HepG2 (cell line): ENCODE measurements around the gene RGS11. TPM values are rescaled to one million over a fixed set of nuclear protein-coding genes. Genes with fewer than 3 reads are reported as not detected.

Experiments used
- ARID4A ChIP-seq: sonication (generic); formaldehyde crosslinking; IDR thresholded peaks from 2 replicates; pipeline ENCODE4 v1.5.0; 2020; ENCODE audit warnings: mild to moderate bottlenecking, missing genetic modification reagents, borderline replicate concordance
- BATF2 ChIP-seq: sonication (generic); formaldehyde crosslinking; IDR thresholded peaks from 2 replicates; pipeline ENCODE4 v1.8.0; 2022; ENCODE audit warnings: mild to moderate bottlenecking, missing genetic modification reagents, moderate library complexity
- MNT ChIP-seq: fragments of 450-650 bp; IDR thresholded peaks from 2 replicates; pipeline ENCODE4 v1.6.1; 2016
- ZNF780A ChIP-seq: sonication (generic); formaldehyde crosslinking; IDR thresholded peaks from 2 replicates; pipeline ENCODE4 v1.8.0; 2022; ENCODE audit warnings: mild to moderate bottlenecking, missing genetic modification reagents, moderate library complexity
- polyA plus RNA-seq, 8 experiments: library from polyadenylated mRNA; depleted of rRNA in 3 of 8; stranded (reverse) in 7 of 8; unstranded in 1 of 8; fragments of >200 nt; fragmentation: Illumina TruSeq in 4 of 8; extraction: Trizol in 4 of 8; gene quantifications; 2 replicates each; pipeline versions ENCODE4 v1.2.1 to v1.2.3, GENCODE V29; 2011 to 2016; ENCODE audit warnings: low read depth in 4 of 8, missing spikeins in 1 of 8, mixed read lengths in 1 of 8; ENCODE audit not compliant: insufficient read depth in 1 of 8
- total RNA-seq, 5 experiments: library from RNA; depleted of rRNA; stranded (reverse); fragments of >200 nt; fragmentation: Illumina TruSeq; extraction: Trizol; gene quantifications; 2 replicates each; pipeline ENCODE4 v1.2.3, GENCODE V29; 2016; ENCODE audit warnings: low read depth in 1 of 5

Gene RGS11
- total and polyA plus RNA-seq, 2 of the 13 experiments (the other 11 are each of a cell fraction or from before 2014, with no cell fraction given) = 0.11 TPM; not detected in 1

- TF ChIP-seq ARID4A (CRISPR knock-in tag) = peak; percentile 14; the same call in 1 of the 2 replicates
- peak; percentile 98 for TF ChIP-seq MNT
- 0 out of 2 replicates have a peak, but pooled peaks have one; percentile 31 for TF ChIP-seq ZNF780A (CRISPR knock-in tag)
- 0 out of 2 replicates have a peak, but pooled peaks have one; percentile 20 for TF ChIP-seq BATF2
Measured at GRCh38 chr16:267562-267961, 8.2 kb downstream of the RGS11 start (continued).
